Putamen (tissue), 1 donor: ENCODE results near the gene GJD4.

Experiments
- DNase-seq: peaks from one replicate; pipeline ENCODE4 v3.0.0-alpha.2; 2016; ENCODE audit warnings: low spot score

GJD4 gene

DNA sequence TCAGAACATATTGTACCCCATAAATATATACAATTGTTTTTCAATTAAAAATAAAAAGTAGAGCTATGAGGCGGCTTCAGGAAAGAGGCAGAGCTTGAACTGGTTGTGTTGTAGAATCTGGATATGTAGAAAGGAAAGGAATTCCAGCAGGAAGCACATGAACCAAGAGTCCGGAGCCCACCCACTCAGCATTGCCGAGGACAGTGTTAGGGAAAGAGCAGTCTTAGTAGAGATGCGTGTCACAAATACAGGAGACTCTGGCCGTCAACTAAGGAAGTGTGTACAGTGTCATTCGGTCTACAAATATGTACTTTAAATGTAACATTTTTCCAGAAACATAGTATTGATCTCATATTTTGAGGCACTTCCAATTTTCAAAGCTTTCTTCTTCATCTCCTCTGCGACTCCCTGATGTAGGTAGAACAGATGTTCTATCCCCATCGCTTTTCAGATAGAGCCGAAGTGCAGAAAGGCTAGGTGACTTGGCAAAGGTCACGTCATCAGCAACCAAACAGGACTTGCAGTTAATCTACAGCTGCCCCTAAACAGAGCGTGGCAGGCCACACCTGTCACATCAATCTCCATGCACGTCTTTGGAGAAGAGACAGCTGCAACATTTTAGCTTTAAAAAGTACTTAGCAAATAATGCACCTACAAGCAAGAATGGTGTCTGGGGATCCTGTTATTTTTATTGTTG is 25.3 kb upstream of the GJD4 start:
- no peak for DNase-seq

DNA sequence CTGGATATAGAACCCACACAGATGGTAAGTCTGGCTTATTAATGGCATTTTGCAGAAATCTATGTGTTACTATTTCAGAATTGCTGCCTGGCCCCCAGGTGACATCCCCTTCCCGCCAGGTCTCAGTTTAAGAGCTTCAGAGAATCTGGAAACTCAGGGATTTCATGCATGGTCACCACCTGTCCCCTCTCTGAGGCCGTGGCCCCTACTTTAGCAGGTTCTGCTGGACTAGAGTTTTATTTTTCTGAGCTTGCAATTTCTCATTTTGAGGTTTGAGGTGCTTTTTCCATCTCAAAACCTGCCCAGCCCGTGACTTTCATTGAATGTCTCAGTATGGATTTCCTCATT is 24.7 kb upstream of the GJD4 start:
- no peak for DNase-seq

- DNase-seq: no peak
Measured at GRCh38 chr10:35581655-35582054, 23.5 kb upstream of the GJD4 start.

- DNase-seq: no peak
Measured at GRCh38 chr10:35584946-35585345, 20.2 kb upstream of the GJD4 start.

DNA sequence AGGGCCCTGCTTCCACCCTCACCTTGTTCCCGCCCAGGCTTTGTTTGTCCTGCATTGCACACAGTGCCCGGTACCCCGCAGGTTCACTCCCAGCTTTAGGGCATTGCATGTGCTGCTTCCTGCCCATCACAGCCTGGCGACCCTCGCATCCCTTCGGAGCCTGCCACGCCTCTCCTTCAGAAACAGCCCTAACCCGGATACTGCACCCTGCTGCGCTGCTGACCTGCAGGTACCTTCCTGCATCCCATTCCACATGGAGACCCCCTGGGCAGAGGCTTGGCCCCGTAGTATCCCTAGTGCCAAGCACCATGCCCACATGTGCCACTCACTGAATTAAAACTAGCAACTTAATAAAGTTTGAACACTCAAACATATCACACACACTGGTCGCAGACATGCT is 19.8 kb upstream of the GJD4 start:
- no peak for DNase-seq

DNA sequence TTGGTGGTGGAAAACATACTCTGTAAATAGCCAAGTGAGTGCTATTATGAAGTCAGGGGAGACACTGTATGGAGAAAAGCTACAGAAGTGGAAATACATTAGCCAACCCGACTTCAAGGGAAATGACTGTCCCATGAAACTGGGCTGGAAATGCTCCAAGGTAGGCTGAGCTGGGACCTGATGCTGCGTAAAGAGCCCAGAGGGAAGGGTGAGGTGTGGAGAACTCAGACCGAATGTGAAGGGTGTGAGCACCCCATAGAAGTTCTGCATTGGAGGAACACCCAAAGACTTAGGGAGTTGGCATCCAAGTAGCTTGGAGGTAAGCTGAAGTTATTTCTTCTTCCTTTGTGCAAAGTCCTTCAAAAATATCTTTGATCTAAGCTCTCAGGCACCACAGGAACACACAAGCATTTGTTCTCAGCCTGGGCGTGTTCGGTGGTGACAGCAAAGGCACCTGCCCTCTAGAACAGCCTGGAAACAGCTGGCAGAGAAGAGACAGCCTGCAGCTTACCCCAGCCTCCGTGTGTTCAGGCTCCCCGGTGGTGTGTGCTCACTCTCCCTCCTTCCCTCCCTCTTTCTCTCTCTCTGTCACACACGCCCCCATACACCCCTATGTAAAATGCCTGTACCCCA is 19.1 kb upstream of the GJD4 start:
- DNase-seq: no peak

- DNase-seq: no peak
Measured at GRCh38 chr10:35588836-35589235, 16.3 kb upstream of the GJD4 start.

DNA sequence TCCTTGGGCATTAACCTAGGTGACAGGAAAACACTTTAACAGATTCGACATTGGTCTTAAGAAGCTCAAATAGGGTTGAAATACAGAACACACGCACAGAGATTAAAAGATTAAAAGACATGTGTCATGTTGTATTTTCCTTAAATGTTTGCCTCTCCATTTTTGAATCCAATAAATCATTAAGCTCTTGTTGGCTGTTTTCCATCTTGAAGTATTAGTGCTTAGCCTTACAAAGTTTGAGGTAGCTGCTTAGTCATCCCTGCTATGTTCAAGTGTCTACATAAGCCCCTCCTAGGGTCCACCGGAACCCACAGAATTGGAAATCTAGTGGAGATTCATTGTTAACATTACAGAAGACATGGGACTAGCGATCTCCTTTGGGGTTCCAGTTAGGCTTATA is 12.7 kb upstream of the GJD4 start:
- no peak for DNase-seq

DNA sequence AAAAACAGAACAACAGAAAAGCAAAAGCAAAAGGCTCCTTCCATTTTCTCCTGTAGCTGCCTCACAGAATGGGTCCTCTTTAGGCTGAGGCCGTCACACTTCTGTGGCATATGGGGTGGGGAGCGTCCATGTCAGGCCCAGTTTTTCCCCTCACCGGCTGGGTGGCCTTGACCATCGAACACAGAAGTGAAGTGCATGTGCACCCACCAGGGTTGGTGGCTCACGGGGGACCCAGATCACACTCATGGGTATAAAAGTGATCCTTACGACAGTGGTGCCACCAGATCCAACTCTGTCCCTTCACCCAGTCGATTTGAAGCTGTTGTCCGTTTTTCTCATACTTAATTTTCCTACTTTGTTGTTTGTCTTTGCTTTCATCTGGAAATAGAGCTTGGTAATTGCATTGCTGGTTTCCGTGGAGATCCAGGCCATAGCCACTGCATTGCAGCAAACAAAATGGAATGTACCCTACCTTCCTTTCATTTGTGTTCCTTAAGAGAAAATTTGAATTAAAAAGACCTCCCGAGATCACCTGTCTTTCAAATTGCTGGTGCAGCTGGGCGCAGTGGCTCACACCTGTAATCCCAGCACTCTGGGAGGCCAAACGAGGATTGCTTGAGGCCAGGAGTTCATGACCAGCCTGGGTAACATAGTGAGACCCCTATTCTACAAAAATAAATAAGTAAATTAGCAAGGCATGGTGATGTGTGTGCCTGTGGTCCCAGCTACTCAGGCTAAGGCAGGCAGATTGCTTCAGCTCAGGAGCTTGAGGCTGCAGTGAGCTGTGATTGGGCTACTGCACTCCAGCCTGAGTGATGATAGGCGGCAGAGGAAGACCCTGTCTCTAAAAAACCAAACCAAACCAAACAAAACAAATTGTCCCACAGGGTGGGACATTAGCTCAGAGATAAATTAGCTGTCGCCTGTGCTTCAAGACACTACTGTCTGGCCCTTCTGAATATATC is 10.7 kb upstream of the GJD4 start:
- DNase-seq: no peak

DNA sequence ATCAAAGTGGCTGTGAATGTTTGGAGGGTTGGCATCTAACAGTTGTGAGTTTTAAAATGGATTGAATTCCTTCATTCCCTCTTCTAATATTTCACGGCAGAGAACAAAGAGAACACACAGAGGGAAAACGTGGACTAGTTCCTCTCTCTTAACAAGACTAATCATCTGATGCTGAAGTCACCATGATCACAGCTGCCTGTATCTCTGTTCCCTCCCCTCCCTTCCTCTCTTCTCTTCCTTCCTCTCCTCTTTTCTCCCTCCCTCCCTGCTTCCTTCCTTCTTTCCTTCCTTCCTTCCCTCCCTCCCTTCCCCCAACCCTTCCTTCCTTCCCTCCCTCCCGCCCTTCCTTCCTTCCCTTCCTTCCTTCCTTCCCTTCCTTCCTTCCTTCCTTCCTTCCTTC is 10.0 kb upstream of the GJD4 start:
- DNase-seq: no peak

DNA sequence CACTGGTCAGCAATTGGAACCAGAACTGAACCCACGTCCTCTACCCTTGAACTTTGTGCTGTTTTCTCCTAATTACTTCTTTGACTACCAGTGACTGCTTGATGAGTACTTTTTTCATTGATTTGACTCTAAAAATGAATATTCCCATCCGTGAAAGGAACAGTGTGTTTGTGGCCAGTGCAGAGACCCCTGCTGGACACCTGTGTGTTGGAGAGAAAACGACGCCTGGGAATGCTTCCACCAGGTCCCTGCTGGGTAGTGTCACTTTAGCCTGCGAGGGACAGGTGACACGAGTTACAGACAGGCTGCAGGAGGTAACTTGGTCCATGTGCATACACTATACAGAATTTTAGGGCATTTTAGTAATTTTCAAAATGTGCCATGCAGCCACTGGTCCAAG is 6.8 kb upstream of the GJD4 start:
- DNase-seq: no peak

- DNase-seq: no peak
Measured at GRCh38 chr10:35600193-35600592, 4.9 kb upstream of the GJD4 start.

GRCh38 chr10:35606430-35606829 is 1.3 kb downstream of the GJD4 start:
- no peak for DNase-seq

GRCh38 chr10:35607475-35608327 is 2.6 kb downstream of the GJD4 start:
- no peak for DNase-seq

DNA sequence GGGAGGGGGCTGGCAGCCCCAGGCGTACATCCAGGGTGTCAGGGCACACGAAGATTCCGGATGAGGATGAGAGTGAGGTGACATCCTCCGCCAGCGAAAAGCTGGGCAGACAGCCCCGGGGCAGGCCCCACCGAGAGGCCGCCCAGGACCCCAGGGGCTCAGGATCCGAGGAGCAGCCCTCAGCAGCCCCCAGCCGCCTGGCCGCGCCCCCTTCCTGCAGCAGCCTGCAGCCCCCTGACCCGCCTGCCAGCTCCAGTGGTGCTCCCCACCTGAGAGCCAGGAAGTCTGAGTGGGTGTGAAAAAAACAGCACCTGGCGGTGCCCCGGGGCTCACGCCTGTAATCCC is 3.2 kb downstream of the GJD4 start:
- no peak for DNase-seq

GRCh38 chr10:35611750-35612149 is 6.6 kb downstream of the GJD4 start:
- DNase-seq: no peak

- DNase-seq: no peak
Measured at GRCh38 chr10:35612385-35613106, 7.4 kb downstream of the GJD4 start.

GRCh38 chr10:35613107-35613440 is 7.9 kb downstream of the GJD4 start:
- DNase-seq: no peak

DNA sequence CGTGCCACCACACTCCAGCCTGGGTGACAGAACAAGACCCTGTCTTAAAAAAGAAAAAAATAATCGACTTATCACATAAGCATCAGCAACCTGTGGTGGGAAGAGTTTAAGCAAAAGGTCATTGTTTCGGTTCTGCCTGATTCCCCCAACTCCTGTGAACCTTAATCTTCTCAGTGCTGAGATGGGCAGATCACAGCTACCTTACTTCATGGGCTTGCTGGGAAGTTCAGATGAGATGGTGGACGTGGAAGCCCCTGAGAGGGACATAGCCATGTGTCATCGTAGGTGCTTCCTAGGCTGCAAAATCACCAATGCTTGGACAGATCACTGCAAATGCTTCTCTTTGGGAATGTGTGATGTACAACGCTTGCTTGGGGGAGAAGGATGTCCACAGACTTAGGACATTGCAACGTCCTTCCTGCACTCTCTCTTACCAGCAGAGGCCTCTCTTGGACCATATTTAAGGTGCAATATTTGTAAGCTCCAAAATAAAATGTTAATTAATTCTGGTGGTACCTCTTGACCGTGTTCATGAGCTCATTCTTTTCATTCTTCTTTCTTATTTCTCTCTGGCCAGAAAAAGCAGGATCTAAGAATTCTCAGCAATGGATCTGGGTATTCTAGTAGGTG is 8.6 kb downstream of the GJD4 start:
- DNase-seq: no peak

GRCh38 chr10:35614312-35614711 is 9.2 kb downstream of the GJD4 start:
- DNase-seq: no peak

DNA sequence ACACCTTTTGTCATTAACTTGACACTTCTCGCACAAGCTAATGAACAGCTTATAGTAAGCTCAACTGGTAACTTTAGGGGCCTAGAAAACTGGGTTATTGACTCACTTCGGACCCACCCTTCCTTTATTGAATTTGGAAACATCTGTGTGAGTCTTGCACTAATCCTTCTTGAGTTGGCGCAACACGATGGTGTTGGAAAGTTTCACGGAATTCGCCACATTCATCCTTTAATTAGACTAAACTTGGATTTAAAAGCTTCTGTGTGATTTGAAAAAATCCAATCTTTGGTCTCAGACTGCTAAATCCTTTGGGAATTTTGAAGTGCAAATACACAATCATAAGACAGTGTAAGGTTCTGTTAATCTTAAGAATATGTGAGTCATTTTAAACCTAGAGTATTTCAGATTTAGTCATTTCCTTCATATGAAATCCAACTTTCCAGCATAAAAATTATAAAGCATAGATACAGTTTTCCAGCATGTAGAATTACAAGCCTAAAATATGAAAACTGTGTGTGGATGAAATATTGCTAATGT is 21.9 kb downstream of the GJD4 start:
- no peak for DNase-seq
